Adrenal gland (tissue), 12 donors: ENCODE measurements around the gene BPHL. TPM values are rescaled to one million over a fixed set of nuclear protein-coding genes. Genes with fewer than 3 reads are reported as not detected.

Experiments
- DNase-seq, 7 donors: peaks; one replicate each; pipeline ENCODE4 v3.0.0-alpha.2; 2019 to 2020
- H3K27ac ChIP-seq, 5 donors: fragments of 200-600 bp; sonication (generic) in 4 of 5; 1 replicate in 3 of 5; 2 replicates in 2 of 5; pipeline versions ENCODE4 v1.5.1 to v1.8.0; 2016 to 2020; ENCODE audit warnings: mild to moderate bottlenecking in 1 of 5
- H3K27me3 ChIP-seq: fragments of 200-600 bp; 2 replicates; pipeline ENCODE4 v1.8.0; 2021
- H3K36me3 ChIP-seq, 2 donors: fragments of 200-600 bp; replicated peaks in 1 of 2; 1 replicate in 1 of 2; 2 replicates in 1 of 2; pipeline versions ENCODE4 v1.5.1 to v1.8.0; 2018 to 2022
- H3K4me1 ChIP-seq, 2 donors: fragments of 200-600 bp; replicated peaks in 1 of 2; 1 replicate in 1 of 2; 2 replicates in 1 of 2; pipeline versions ENCODE4 v1.5.1 to v1.8.0; 2018 to 2021
- H3K4me3 ChIP-seq, 4 donors: fragments of 200-600 bp; sonication (generic) in 3 of 4; one replicate each; pipeline ENCODE4 v1.5.1; 2016 to 2018
- H3K9me3 ChIP-seq, 3 donors: fragments of 200-600 bp; sonication (generic) in 1 of 3; replicated peaks in 1 of 3; 1 replicate in 2 of 3; 2 replicates in 1 of 3; pipeline versions ENCODE4 v1.5.1 to v1.8.0; 2016 to 2021
- CTCF ChIP-seq, 6 experiments: fragments of 450-650 bp in 4 of 6; fragments of 200-600 bp in 2 of 6; sonication (generic) in 1 of 6; IDR thresholded peaks; 1 replicate in 5 of 6; 2 replicates in 1 of 6; pipeline versions ENCODE4 v1.5.1 to v1.8.0; 2016 to 2021; ENCODE audit warnings: antibody characterized with exemption in 6 of 6, mild to moderate bottlenecking in 2 of 6, moderate library complexity in 1 of 6
- POLR2A ChIP-seq, 2 donors: fragments of 450-650 bp; IDR thresholded peaks; one replicate each; pipeline ENCODE4 v1.6.1; 2017; ENCODE audit warnings: antibody characterized with exemption in 2 of 2, mild to moderate bottlenecking in 2 of 2, moderate library complexity in 1 of 2
- WGBS, 4 donors: extraction: QIAGEN DNeasy Blood & Tissue Kit in 2 of 4; methylation state at CpG; one replicate each; pipeline versions ENCODE4 v1.1.5 to v1.1.7; 2013 to 2017; 5-methylcytosine and 5-hydroxymethylcytosine counted together
- intact Hi-C, 2 donors: fragments of 100-400 bp; cut with DNase I; formaldehyde crosslinking; loops; one replicate each; pipeline versions ENCODE4 v1.14.1 to v1.15.0; 2022 to 2023
- polyA plus RNA-seq, 3 donors: library from polyadenylated mRNA; stranded (reverse); fragments of 200-250 nt in 2 of 3; fragments of 350-450 nt in 1 of 3; fragmentation: Illumina TruSeq in 1 of 3; extraction: RNeasy Lipid Tissue Mini Kit (QIAGEN cat#74804) in 1 of 3; gene quantifications; one replicate each; pipeline ENCODE4 v1.2.3, GENCODE V29; 2013 to 2014
- total RNA-seq, 9 donors: library from RNA; depleted of rRNA in 4 of 9; stranded (reverse); fragments of >200 nt in 4 of 9; fragments of 120-200 nt in 1 of 9; fragmentation: NEBNext Ultra II Directional in 1 of 9; extraction: Animal tissue kit (Norgen Biotek cat#: 25700) in 1 of 9; gene quantifications; one replicate each; pipeline versions ENCODE4 v1.1.0 to v1.2.4, GENCODE V29; 2013 to 2023
- donor health status: healthy with polysubstance abuse.
- donor health status: Bipolar disorder and iron deficiency.
- donor health status: DM: yes; HTN: yes; CAD: no.
- donor health status: DM: no; HTN: no; CAD: no.
- donor health status: DM: no; HTN: no; CAD: no.
- donor health status: DM: yes; HTN: yes; CAD: no.

BPHL gene
- total and polyA plus RNA-seq, 12 donors, result 17.2 to 58.1 (median 25.3) TPM

- peaks cover 0 to 75% of the 10 kb centered on the region in 2 donors for H3K36me3 ChIP-seq
- H3K9me3 ChIP-seq, result no peaks in the 10 kb centered on the region
- no peaks in the 10 kb centered on the region for H3K27me3 ChIP-seq
- no peak for DNase-seq
- H3K27ac ChIP-seq, result no peak overlapping the region
- WGBS, 4 donors, result 92 to 100% (median 96%) methylated on average over 1 of the region's 1 CpG
- H3K4me1 ChIP-seq, result peaks cover 8 to 16% of the 10 kb centered on the region in 2 donors
- no peak overlapping the region for H3K4me3 ChIP-seq
- TF ChIP-seq CTCF (IDR thresholded peaks at IDR 0.05), result no peak
- TF ChIP-seq POLR2A (IDR thresholded peaks at IDR 0.05), result no peak
- intact Hi-C loops, result no loop called here
Observed at GRCh38 chr6:3079682-3080081, 38.8 kb upstream of the BPHL start.

GRCh38 chr6:3081960-3082359 lies 36.6 kb upstream of the BPHL start:
- H3K9me3 ChIP-seq, result no peaks in the 10 kb centered on the region
- intact Hi-C loops, result no loop called here
- H3K27ac ChIP-seq, result no peak overlapping the region
- no peaks in the 10 kb centered on the region for H3K27me3 ChIP-seq
- DNase-seq, result peak in 2 of 7 donors; percentile 34 to 40
- TF ChIP-seq POLR2A (IDR thresholded peaks at IDR 0.05) (no peak), CTCF (IDR thresholded peaks at IDR 0.05) (no peak)
- peaks cover 0 to 82% of the 10 kb centered on the region in 2 donors for H3K36me3 ChIP-seq
- H3K4me3 ChIP-seq, result no peak overlapping the region
- no peaks in the 10 kb centered on the region for H3K4me1 ChIP-seq
- WGBS, 4 donors, result 82 to 89% (median 88%) methylated on average over 5 of the region's 5 CpGs

GRCh38 chr6:3085074-3085473 lies 33.4 kb upstream of the BPHL start:
- no peak for TF ChIP-seq CTCF (IDR thresholded peaks at IDR 0.05)
- TF ChIP-seq POLR2A (IDR thresholded peaks at IDR 0.05), result no peak
- H3K4me3 ChIP-seq, result no peak overlapping the region
- no peak overlapping the region for H3K27ac ChIP-seq
- H3K9me3 ChIP-seq, result no peaks in the 10 kb centered on the region
- WGBS, 4 donors, result 85 to 94% (median 88%) methylated on average over 4 of the region's 4 CpGs
- peaks cover 0 to 73% of the 10 kb centered on the region in 2 donors for H3K36me3 ChIP-seq
- intact Hi-C loops, result no loop called here
- H3K4me1 ChIP-seq, result no peaks in the 10 kb centered on the region
- no peaks in the 10 kb centered on the region for H3K27me3 ChIP-seq
- no peak for DNase-seq

- TF ChIP-seq POLR2A (IDR thresholded peaks at IDR 0.05) (no peak), CTCF (IDR thresholded peaks at IDR 0.05) (no peak)
- WGBS, 4 donors, result 55 to 61% (median 57%) methylated on average over 7 of the region's 7 CpGs
- intact Hi-C loops, result no loop called here
Observed at GRCh38 chr6:3086282-3086946, 32.1 kb upstream of the BPHL start.

More at GRCh38 chr6:3086282-3086946, 32.1 kb upstream of the BPHL start:
- Histone ChIP-seq H3K4me1 (no peaks in the 10 kb centered on the region), H3K36me3 (peaks cover 0 to 65% of the 10 kb centered on the region in 2 donors), H3K27ac (no peak overlapping the region), H3K9me3 (no peaks in the 10 kb centered on the region), H3K27me3 (no peaks in the 10 kb centered on the region), H3K4me3 (no peak overlapping the region)
- no peak for DNase-seq
